Measurements from ENCODE around the gene ADAMTS8. TPM values are rescaled to one million over a fixed set of nuclear protein-coding genes. Genes with fewer than 3 reads are reported as not detected.

The ADAMTS8 gene
- total RNA-seq, 1 experiment from 2014 or later: not detected

DNA sequence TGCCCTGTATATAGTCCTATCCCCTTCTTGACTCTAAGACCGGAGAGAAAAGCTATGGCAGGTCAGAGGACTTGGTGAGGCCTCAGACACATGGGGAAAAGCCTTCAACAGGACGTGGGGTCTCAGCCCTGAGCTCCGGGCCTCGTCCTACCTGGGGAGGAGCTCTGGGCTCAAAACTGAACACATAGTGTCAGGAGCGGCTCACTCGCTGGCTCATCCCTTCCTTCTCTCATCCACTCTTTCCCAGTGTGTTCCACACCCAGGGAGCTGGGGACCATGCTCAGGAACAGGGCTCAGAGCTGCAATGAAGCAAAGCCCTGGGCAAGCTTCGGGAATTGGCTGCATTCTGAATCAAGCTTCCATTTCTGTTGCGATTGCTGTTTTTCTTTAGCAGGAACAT, 34.5 kb upstream of the ADAMTS8 start:
- DNase-seq (ENCODE audit: low spot score): no peak

DNA sequence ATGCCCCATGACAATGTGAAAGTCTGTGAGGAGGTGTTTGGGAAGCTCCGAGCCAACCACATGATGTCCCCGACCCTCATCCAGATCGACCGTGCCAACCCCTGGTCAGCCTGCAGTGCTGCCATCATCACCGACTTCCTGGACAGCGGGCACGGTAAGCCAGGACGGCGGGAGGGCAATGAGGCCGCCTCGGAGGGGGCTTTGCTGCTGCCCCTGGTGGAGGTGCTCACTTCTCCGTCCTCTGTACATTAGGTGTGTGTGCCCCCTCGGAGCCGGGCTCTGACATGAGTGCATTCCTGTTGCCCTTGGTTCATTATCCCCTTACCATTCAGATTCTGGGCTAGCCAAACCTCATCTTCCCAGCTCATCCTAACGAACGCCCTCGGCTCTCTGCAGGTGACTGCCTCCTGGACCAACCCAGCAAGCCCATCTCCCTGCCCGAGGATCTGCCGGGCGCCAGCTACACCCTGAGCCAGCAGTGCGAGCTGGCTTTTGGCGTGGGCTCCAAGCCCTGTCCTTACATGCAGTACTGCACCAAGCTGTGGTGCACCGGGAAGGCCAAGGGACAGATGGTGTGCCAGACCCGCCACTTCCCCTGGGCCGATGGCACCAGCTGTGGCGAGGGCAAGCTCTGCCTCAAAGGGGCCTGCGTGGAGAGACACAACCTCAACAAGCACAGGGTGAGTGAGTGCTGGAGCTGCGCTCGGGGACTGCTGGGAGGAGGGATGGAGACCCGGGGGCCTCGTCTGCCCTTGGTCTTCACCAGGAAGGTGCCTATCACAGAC, 33.9 kb upstream of the ADAMTS8 start:
- no peak for DNase-seq (ENCODE audit: low spot score)

DNA sequence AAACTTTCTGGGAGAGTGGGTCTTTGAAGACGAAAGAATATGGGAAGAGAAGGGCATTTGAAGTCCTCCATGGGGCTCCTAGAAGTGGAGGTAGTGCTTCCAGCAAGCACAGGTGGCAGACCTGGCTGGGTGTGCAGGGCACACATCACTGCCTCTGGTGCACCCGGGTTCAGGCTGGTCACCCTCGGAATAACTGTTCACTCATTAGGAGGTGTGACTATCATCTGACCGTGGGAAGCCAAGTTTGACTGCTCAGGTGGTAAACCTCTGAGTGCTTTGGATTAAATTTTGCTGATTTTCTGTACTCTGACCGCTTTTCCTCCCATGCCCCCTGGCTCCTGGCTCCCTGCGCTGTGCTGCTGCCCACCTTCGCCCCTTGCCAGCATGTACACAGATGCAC, 31.1 kb upstream of the ADAMTS8 start:
- DNase-seq (ENCODE audit: low spot score): no peak

DNA sequence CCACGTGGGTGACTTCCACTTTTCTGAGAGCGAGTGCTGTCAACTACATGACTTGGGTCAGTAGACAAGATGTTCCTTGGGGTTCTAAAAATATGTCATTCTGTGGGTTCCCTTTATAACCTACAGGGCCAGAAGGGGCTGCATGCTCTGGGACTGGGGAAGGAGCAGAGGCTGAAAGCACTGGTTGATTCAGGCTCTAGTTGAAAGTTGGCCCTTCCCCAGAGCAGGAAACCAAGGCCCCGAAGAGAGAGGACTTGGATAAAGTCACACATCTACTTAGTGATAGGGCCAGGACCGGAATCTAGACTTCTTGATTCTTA, 30.0 kb upstream of the ADAMTS8 start:
- no peak for DNase-seq (ENCODE audit: low spot score)

DNA sequence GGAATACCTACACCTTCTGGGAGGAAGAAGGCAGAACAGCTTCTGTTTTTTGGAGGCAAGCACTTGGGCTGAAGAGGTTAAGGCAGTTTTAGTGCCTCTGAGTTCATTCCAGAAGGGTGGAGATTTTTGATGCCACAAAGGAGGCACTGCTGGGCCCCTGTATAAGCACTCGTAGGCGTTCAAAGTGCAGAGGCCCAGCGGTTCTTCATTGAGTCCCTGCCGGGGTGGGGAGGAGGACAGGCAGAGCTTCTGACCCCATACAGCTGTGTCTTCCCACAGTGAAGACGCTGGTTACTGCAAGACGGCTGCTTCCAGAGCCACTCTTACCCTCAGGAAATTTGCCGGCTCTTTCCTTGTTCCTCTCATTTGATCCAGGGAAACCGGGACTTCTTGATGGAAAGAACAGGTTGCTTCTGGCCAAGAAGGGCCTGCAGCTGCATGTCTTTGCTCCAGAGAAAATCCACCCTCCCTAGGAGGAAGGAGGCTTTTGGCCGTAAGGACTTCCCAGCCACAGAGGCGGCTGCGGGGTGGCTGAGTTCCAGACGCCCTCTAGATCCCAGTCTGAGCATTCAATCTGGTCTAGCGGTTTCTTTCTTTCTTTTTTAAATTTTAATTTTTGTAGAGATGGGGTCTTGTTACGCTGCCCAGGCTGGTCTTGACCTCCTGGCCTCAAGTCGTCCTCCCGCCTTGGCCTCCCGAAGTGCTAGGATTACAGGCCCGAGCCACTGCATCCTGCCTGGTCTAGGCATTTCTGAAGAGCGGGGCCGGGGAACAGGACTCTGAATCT, 29.4 kb upstream of the ADAMTS8 start:
- no peak for DNase-seq (ENCODE audit: low spot score)

DNA sequence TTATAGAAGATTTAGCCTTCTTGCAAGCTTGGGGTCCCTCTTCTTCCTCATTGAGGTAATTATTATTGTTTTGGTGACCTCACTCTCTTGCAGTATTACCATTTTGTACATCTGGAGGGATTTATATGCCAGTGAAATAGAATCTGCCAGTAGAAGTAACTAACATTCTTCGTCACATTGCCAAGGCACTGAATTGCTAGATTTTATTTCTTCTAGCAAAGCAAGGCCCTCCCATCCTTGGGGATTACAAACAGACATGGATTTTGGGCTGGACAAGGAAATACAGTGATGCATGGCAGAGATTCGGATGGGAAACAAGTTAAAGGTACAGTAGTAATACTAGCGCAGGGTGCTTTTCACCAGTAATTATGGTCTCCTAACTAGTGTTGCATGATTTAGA, 27.9 kb upstream of the ADAMTS8 start:
- no peak for DNase-seq (ENCODE audit: low spot score)

DNA sequence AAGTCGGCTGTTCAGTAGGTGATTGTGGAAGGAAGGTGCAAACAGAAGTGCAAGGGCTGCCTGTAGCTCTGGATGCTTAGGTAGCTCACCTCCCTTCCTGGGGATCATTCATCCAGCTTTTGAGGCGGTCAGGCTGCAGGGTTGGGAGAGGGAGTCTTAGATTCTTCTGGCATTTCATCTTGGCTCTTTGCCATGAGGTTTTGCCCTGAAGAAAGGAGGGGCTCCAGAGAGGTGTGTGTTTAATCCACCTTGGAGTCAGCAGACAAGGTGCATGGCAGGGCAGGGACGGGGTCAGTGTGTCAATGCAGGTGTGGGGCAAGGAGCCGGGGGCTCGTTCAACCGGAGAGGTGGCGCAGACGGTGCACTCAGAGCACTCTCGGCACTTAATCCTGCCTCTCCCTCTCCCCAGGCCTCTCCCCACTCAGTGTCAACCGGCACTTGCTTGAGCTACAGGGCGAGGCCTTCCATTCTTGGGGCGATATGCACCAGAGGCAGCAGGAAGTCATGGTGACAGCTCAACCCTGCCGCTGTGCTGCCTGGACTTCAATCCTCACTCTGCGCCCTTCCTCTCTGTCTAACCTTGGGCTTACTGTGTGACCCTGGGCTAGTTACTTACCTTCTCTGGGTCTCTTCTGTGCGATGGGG, 27.2 kb upstream of the ADAMTS8 start:
- no peak for DNase-seq (ENCODE audit: low spot score)

DNA sequence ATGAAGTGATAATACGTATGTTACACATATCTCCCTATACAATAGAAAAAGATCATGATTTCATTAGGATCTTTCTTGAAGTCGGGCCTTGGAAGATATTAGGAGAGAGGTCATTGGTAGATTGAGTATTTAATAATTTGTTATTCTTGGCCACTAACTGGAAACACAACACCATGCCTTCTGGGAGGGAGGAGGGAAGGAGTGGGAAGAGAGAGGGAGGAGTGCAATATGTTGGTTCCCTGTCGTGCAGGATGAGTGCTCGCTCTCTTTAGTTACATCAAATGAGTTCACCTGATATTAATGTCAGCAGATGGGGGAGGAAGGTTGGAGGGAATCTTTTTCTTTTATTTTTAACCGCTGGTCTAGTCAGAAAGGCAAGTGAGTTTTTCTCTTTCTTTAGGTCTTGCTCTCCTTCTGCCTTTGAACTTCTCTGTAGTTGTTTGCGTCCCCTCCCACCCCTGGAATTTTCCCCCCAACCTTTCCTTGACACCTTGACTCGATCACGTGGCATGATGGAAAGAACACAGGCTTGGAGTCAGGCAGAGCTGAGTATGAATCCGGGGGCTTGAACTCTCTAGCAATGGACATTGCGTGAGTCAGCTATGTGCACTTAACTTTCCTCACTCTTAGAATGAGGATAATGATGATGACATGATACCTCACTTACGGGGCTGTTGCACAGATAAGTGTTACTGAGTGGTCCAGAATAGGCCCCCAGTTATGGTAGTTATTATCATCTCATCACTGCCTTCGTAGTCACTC, 26.3 kb upstream of the ADAMTS8 start:
- DNase-seq (ENCODE audit: low spot score): no peak

DNA sequence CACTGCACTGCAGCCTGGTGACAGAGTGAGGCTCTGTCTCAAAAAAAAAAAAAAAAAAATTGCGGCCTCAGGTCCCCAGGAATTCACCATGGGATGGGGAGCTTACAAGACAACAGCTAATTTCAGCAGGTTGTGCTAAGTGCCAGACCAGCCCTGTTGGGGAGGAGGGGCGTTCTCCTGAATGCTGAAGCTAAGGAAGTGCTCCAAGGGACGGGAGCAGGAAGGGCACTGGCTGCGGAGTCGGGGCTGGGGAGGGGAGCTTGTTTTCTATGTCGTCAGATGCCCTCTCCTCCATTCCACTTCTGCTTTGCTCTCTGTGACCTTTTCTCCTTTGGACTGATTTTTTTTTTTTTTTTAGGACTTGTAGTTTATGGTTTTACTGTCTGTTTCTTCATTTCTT, 24.5 kb upstream of the ADAMTS8 start:
- no peak for DNase-seq (ENCODE audit: low spot score)

DNA sequence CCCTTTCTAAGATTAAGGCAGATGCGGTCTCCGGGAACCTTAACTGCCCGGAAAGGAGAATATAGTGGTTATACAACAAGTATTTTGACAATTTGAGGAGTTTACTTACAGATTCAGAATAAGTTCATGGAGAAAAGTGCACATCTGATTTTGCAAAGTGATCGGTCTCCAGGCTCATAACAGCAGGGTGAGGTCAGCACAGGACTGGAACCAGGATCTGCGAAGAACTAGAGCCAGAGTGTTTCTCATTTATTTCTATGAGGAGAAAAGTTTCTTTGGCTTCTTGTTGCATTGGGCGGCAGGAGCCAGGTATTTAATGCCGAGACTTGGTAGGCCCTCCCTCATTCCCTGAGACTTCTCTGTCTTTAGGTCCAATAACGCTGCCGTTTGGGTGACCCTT, 23.8 kb upstream of the ADAMTS8 start:
- DNase-seq (ENCODE audit: low spot score): no peak

DNA sequence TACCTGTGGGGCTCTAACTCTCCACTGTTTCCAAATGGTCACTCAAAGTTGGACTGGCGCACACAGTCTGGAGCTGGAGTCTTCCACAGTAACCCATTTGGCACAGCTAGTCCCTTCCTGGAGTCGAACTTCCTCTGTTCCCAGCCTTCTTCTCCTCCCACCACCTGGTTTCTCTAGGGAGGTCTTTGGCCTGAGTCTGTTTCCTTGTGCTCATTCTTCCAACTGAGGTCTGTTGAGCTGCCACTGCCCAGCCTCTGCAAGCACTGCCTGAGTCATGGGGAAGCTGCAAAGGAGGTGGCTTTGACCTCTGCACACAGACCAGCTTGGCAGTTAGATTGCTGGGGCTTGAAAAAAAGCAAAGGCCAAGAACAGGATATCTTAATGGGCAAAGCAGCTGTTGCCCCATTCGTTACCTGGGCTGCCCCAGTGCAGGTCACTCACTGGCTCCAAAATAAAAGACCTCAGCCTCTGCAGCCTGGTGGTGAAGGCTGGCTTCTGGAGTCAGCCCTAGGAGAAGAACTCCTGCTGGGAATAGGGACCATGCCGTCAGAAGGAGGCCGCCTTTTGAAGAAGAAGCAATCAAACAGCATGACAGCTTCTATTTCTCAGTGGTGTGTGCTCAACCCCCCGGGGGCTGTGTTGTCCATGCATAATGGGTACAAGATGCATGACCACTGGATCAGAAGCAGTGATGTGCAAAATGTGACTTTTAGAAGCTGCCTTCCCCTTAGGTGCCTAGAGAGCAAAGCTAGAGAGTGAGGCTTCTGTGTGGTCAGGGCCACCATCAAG, 23.0 kb upstream of the ADAMTS8 start:
- no peak for DNase-seq (ENCODE audit: low spot score)

DNA sequence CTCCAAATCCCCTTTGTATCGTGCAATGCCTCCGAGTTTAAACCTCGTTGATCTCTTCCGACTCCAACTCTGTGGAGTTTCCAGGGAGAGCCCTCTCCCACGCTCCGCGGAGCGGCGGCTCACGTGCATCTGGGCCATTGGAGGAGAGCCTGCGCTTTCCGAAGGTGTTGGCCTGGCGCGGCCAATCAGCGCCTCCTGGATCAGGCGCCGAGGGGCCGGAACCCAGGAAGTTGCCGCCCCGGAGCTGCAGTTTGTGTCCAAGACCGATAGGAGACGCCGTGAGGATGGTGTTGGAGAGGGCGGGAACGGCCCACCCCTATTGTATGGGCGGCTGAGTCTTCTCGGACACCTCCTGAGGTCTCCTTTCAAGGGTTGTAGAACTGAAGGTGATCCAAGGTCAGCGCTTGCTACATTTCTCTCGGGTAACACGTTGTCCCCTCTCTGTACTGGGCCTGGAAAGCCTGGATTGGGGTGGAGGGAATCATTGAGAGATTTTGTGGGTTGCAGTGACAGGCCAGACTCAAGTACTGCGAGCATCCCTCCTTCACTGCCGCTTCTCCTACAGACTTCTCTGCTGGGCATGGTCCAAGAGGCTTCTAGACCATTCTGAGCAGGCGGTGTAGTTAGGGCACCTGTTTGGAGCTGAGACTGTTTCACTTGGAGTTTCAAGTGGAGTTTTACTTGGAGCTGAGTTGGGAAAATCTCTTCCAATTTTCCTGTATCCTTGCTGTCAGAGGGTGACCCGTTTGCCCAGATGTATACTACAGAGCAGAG, 21.8 kb upstream of the ADAMTS8 start:
- no peak for DNase-seq (ENCODE audit: low spot score)

DNA sequence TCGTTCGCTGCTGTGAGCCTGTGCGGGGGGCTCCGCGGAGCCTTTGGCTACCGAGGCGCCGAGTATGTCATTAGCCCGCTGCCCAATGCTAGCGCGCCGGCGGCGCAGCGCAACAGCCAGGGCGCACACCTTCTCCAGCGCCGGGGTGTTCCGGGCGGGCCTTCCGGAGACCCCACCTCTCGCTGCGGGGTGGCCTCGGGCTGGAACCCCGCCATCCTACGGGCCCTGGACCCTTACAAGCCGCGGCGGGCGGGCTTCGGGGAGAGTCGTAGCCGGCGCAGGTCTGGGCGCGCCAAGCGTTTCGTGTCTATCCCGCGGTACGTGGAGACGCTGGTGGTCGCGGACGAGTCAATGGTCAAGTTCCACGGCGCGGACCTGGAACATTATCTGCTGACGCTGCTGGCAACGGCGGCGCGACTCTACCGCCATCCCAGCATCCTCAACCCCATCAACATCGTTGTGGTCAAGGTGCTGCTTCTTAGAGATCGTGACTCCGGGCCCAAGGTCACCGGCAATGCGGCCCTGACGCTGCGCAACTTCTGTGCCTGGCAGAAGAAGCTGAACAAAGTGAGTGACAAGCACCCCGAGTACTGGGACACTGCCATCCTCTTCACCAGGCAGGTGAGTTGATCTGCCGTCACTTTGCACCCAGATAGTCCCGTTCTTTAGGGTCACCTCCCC, 21.0 kb upstream of the ADAMTS8 start:
- DNase-seq (ENCODE audit: low spot score): no peak

DNA sequence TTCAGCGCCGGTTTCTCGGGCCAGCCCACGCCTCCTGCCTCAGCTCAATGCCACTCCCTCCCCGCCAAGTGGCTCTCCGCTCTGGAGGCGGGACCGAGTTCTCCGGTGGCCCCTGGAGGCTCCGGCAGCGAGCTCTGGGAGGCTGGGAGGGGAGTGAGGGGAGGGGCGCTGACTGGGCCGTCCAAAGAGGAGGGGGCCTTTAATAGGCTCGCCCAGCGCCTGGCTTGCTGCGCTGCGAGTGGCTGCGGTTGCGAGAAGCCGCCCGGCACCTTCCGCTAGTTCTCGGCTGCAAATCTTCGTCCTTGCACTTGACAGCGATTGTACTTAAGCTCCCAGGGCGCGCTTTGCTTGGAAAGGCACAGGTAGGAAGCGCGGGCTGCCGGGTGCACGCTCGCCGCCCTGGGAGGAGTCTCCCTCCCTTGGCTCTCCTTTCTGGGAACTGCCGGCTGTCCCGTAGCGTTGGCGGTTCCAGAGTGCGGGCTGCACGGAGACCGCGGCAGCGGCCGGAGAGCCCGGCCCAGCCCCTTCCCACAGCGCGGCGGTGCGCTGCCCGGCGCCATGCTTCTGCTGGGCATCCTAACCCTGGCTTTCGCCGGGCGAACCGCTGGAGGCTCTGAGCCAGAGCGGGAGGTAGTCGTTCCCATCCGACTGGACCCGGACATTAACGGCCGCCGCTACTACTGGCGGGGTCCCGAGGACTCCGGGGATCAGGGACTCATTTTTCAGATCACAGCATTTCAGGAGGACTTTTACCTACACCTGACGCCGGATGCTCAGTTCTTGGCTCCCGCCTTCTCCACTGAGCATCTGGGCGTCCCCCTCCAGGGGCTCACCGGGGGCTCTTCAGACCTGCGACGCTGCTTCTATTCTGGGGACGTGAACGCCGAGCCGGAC, 20.3 kb upstream of the ADAMTS8 start, which contains the start of gene ADAMTS15:
Gene ADAMTS15 (plus strand): TSS at position 230 of the 894 bp plus-strand sequence. CDS start 329 bp downstream, at position 559.
- DNase-seq (ENCODE audit: low spot score): peak; percentile 46

DNA sequence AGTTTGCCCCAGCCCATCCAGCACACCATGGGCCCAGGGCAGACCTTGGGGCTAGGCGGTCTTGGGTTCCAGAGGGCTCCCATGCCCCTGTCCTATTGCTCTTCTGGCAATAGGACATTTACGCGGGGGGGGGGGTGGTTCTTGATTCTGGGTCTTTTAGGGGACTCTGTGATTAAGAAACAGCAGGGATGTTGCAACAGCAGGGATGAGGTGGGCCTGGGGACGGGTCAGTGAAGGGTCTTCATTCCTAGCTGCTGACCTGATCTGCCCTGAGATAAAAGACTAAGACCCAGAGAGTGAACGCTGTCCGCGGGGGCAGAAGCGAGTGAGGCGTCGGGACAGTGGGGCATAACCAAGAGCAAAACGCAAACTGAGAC, 19.6 kb upstream of the ADAMTS8 start:
- no peak for DNase-seq (ENCODE audit: low spot score)

DNA sequence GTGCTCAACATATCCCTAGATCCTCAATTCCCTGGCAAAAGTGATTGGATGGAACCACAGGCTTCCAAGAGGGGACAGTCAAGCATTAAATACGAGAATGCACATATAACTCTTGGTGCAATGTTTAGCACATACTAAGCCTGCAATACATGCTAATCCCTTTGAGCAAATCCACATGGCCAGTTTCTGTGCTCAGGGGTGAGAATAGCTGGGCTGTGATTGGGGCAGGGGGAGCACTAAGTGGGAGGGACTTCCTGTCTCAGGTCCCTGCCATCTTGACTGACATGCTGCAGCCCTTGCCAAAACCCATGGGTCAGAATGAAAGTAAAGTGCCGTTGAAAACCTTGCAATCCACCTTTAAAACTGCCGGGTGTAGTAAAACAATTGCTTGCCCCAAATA, 17.4 kb upstream of the ADAMTS8 start:
- no peak for DNase-seq (ENCODE audit: low spot score)

DNA sequence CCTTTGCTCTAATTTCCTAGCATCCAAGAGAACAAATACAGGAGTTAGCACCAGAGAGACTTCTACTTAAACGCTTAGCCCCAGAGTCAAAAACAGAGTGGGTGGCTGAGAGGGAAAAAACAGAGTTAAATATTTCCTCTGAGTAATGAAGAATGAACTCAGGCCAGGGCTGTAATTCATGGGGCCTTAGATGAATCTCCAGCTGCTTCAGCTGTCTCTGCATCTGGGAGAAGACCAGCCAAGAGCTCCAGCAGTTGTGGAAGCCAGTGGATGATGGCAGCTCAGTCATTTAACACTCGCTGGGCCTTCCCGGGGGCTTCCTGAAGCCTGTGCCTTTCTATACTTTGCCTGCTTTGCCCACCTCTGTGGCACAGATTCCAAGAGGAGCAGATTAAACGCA, 14.3 kb upstream of the ADAMTS8 start:
- no peak for DNase-seq (ENCODE audit: low spot score)

DNA sequence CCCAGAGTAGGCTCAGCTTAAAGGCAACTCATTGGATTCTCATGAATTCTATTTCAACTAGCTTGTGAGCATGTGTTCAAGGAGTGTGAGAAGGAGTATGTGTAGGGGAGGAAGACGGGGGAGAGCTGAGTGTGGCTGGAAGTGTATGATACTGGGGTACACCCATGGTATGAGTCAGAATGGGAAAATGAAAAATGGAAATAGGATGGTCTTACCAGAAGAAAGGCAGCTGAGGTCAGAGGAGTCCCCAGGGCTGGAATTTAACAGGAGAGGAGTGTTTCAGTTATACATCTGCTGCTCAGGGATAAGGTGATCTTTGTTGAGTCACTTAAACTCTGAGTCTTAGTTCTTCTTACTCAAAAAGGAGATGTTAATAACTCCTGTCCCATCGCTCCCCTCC, 13.3 kb upstream of the ADAMTS8 start:
- no peak for DNase-seq (ENCODE audit: low spot score)

DNA sequence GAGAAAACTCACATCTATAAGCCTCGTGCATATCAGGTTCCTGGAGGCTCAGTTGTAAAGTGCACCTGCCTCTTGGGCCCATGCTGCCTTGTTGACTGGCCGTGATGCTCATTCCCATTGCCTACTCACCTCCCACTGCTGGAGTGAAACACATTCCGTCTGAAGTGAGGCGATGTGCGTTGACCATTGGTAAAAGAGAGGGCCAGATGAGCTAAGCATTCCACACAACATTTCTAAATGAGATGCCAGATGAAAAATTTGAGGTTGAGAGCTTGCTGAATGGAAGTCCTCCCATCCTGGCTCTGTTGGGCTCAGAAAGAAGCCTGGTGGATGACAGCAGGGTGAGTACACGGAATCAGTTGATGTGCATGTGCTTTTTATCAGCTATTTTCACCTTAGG, 11.5 kb upstream of the ADAMTS8 start:
- no peak for DNase-seq (ENCODE audit: low spot score)

All from A172 (cell line).